ENCODE results near the gene POU2F1. TPM values are rescaled to one million over a fixed set of nuclear protein-coding genes. Genes with fewer than 3 reads are reported as not detected.

Gene POU2F1
- polyA plus RNA-seq, 1 donor (not counting 4 experiments of a cell fraction or from before 2014, with no cell fraction given) = 3.2 TPM

DNA sequence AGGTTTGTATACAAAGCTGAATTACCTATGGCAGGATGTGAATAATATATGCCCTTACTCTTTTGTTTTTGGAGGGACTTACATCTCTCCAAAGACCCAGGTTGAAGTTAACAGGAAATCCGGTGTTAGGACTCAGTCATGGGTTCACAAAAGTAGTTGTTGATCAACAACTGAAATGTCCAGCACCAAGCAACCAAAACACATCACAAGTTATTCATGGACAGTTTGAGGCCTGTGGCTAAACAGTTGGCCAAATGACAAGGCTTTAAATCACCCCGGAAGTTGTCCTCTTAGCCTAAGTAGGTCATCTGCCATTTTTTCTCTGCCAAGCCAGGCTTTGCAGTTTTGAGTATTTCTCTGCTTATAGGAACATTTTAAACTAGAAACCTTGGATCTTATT lies 207.7 kb downstream of the POU2F1 start:
- peaks cover 12% of the 10 kb centered on the region for H3K4me1 ChIP-seq (ENCODE audit: control insufficient read depth, extremely low read depth, insufficient read depth, low read length)
- no peaks in the 10 kb centered on the region for H3K9me3 ChIP-seq (ENCODE audit: control insufficient read depth, low read depth, low read length)
- H3K79me2 ChIP-seq (ENCODE audit: control insufficient read depth, insufficient read depth, low read length) = no peaks in the 10 kb centered on the region
- H4K20me1 ChIP-seq (ENCODE audit: control insufficient read depth, extremely low read depth, insufficient read depth, low read length) = no peaks in the 10 kb centered on the region
- H3K4me2 ChIP-seq (ENCODE audit: control insufficient read depth, extremely low read depth, insufficient read depth, low read depth, low read length) = no peak overlapping the region
- H3K4me3 ChIP-seq (ENCODE audit: control insufficient read depth in 2 of 3, extremely low read depth in 1 of 3, insufficient read depth in 2 of 3, low read depth in 1 of 3, low read length in 3 of 3) = no peak overlapping the region
- no peak for TF ChIP-seq EZH2 (IDR thresholded peaks at IDR 0.05; ENCODE audit: low read length)
- TF ChIP-seq, protein P1, sequence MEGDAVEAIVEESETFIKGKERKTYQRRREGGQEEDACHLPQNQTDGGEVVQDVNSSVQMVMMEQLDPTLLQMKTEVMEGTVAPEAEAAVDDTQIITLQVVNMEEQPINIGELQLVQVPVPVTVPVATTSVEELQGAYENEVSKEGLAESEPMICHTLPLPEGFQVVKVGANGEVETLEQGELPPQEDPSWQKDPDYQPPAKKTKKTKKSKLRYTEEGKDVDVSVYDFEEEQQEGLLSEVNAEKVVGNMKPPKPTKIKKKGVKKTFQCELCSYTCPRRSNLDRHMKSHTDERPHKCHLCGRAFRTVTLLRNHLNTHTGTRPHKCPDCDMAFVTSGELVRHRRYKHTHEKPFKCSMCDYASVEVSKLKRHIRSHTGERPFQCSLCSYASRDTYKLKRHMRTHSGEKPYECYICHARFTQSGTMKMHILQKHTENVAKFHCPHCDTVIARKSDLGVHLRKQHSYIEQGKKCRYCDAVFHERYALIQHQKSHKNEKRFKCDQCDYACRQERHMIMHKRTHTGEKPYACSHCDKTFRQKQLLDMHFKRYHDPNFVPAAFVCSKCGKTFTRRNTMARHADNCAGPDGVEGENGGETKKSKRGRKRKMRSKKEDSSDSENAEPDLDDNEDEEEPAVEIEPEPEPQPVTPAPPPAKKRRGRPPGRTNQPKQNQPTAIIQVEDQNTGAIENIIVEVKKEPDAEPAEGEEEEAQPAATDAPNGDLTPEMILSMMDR (optimal IDR thresholded peaks at IDR 0.05 in 1 of 3, IDR thresholded peaks at IDR 0.05 in 1 of 3, conservative IDR thresholded peaks at IDR 0.05 in 1 of 3; ENCODE audit: extremely low read depth in 1 of 3, insufficient read depth in 2 of 3, low read length in 3 of 3) = no peak
- H3K27me3 ChIP-seq (ENCODE audit: control insufficient read depth, extremely low read depth, insufficient read depth, low read length) = no peaks in the 10 kb centered on the region
- H3K36me3 ChIP-seq (ENCODE audit: control insufficient read depth in 2 of 2, extremely low read depth in 1 of 2, insufficient read depth in 2 of 2, low read length in 2 of 2) = no peaks in the 10 kb centered on the region
- no peak overlapping the region for H3K27ac ChIP-seq (ENCODE audit: control insufficient read depth, insufficient read depth, low read length)
- H2AFZ ChIP-seq (ENCODE audit: control insufficient read depth, low read length) = no peak overlapping the region
- dilution Hi-C loops (cut with MboI; ENCODE audit: extremely low pct_ligation_motif_present, low sequenced_read_pairs) = no loop called here
- no peak overlapping the region for H3K9ac ChIP-seq (ENCODE audit: control insufficient read depth, extremely low read depth, insufficient read depth, low read length)
- no peaks in the 10 kb centered on the region for H3K9me1 ChIP-seq (ENCODE audit: control insufficient read depth, extremely low read depth, insufficient read depth, low read length)
- DNase-seq (ENCODE audit: low read depth, low spot score) (no peak), FAIRE-seq (no peak)

GRCh38 chr1:167429612-167430011 lies 208.9 kb downstream of the POU2F1 start:
- Histone ChIP-seq H3K9me3 (ENCODE audit: control insufficient read depth, low read depth, low read length) (no peaks in the 10 kb centered on the region), H3K4me2 (ENCODE audit: control insufficient read depth, extremely low read depth, insufficient read depth, low read depth, low read length) (no peak overlapping the region), H2AFZ (ENCODE audit: control insufficient read depth, low read length) (no peak overlapping the region), H3K27ac (ENCODE audit: control insufficient read depth, insufficient read depth, low read length) (no peak overlapping the region), H3K36me3 (ENCODE audit: control insufficient read depth in 2 of 2, extremely low read depth in 1 of 2, insufficient read depth in 2 of 2, low read length in 2 of 2) (no peaks in the 10 kb centered on the region), H3K9me1 (ENCODE audit: control insufficient read depth, extremely low read depth, insufficient read depth, low read length) (no peaks in the 10 kb centered on the region), H3K4me3 (ENCODE audit: control insufficient read depth in 2 of 3, extremely low read depth in 1 of 3, insufficient read depth in 2 of 3, low read depth in 1 of 3, low read length in 3 of 3) (no peak overlapping the region), H3K4me1 (ENCODE audit: control insufficient read depth, extremely low read depth, insufficient read depth, low read length) (no peaks in the 10 kb centered on the region), H3K27me3 (ENCODE audit: control insufficient read depth, extremely low read depth, insufficient read depth, low read length) (no peaks in the 10 kb centered on the region), H3K9ac (ENCODE audit: control insufficient read depth, extremely low read depth, insufficient read depth, low read length) (no peak overlapping the region), H4K20me1 (ENCODE audit: control insufficient read depth, extremely low read depth, insufficient read depth, low read length) (no peaks in the 10 kb centered on the region), H3K79me2 (ENCODE audit: control insufficient read depth, insufficient read depth, low read length) (no peaks in the 10 kb centered on the region)
- TF ChIP-seq EZH2 (IDR thresholded peaks at IDR 0.05; ENCODE audit: low read length) = no peak
- TF ChIP-seq, protein P1 (optimal IDR thresholded peaks at IDR 0.05 in 1 of 3, IDR thresholded peaks at IDR 0.05 in 1 of 3, conservative IDR thresholded peaks at IDR 0.05 in 1 of 3; ENCODE audit: extremely low read depth in 1 of 3, insufficient read depth in 2 of 3, low read length in 3 of 3) = no peak
- DNase-seq (ENCODE audit: low read depth, low spot score) (no peak), FAIRE-seq (no peak)
- dilution Hi-C loops (cut with MboI; ENCODE audit: extremely low pct_ligation_motif_present, low sequenced_read_pairs) = no loop called here
